ENCODE measurements around the gene AR. TPM values are rescaled to one million over a fixed set of nuclear protein-coding genes. Genes with fewer than 3 reads are reported as not detected.

AR gene
- polyA plus RNA-seq, 1 donor from 2014 or later, result 1.1 TPM

GRCh38 chrX:67503004-67503403, 40.8 kb upstream of the AR start:
- Histone ChIP-seq H3K9me3 (ENCODE audit: low read length) (no peaks in the 10 kb centered on the region), H2AFZ (ENCODE audit: low read depth, low read length) (no peak overlapping the region), H3K9ac (ENCODE audit: low read length) (no peak overlapping the region), H3K79me2 (replicated peaks; ENCODE audit: insufficient read depth, low read length) (no peaks in the 10 kb centered on the region), H3K9me2 (ENCODE audit: insufficient read depth, low read length) (no peaks in the 10 kb centered on the region), H3K36me3 (ENCODE audit: insufficient read depth, low read length) (no peaks in the 10 kb centered on the region), H3K4me3 (ENCODE audit: low read length) (no peak overlapping the region), H3K4me2 (ENCODE audit: low read length) (no peak overlapping the region), H3F3A (ENCODE audit: insufficient read depth, low read length, poor library complexity, severe bottlenecking) (no peaks in the 10 kb centered on the region), H3K27ac (ENCODE audit: low read length) (no peak overlapping the region), H4K20me1 (ENCODE audit: insufficient read depth) (no peaks in the 10 kb centered on the region), H3K27me3 (ENCODE audit: insufficient read depth, low read depth, low read length) (no peaks in the 10 kb centered on the region)
- TF ChIP-seq CTCF (IDR thresholded peaks at IDR 0.05; ENCODE audit: poor library complexity, severe bottlenecking) (no peak), POLR2AphosphoS5 (IDR thresholded peaks at IDR 0.05) (no peak), SMC3 (conservative IDR thresholded peaks at IDR 0.05; ENCODE audit: poor library complexity) (no peak), EZH2 (IDR thresholded peaks at IDR 0.05; ENCODE audit: borderline replicate concordance, insufficient read depth, low read length, poor library complexity, severe bottlenecking) (no peak), MXI1 (conservative IDR thresholded peaks at IDR 0.05; ENCODE audit: poor library complexity, severe bottlenecking) (no peak), TAF1 (IDR thresholded peaks at IDR 0.05; ENCODE audit: low read depth) (no peak), RAD21 (conservative IDR thresholded peaks at IDR 0.05) (no peak), EP300 (conservative IDR thresholded peaks at IDR 0.05; ENCODE audit: poor library complexity, severe bottlenecking) (no peak)
- TF ChIP-seq, protein P1, sequence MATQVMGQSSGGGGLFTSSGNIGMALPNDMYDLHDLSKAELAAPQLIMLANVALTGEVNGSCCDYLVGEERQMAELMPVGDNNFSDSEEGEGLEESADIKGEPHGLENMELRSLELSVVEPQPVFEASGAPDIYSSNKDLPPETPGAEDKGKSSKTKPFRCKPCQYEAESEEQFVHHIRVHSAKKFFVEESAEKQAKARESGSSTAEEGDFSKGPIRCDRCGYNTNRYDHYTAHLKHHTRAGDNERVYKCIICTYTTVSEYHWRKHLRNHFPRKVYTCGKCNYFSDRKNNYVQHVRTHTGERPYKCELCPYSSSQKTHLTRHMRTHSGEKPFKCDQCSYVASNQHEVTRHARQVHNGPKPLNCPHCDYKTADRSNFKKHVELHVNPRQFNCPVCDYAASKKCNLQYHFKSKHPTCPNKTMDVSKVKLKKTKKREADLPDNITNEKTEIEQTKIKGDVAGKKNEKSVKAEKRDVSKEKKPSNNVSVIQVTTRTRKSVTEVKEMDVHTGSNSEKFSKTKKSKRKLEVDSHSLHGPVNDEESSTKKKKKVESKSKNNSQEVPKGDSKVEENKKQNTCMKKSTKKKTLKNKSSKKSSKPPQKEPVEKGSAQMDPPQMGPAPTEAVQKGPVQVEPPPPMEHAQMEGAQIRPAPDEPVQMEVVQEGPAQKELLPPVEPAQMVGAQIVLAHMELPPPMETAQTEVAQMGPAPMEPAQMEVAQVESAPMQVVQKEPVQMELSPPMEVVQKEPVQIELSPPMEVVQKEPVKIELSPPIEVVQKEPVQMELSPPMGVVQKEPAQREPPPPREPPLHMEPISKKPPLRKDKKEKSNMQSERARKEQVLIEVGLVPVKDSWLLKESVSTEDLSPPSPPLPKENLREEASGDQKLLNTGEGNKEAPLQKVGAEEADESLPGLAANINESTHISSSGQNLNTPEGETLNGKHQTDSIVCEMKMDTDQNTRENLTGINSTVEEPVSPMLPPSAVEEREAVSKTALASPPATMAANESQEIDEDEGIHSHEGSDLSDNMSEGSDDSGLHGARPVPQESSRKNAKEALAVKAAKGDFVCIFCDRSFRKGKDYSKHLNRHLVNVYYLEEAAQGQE (IDR thresholded peaks at IDR 0.05; ENCODE audit: borderline replicate concordance), result no peak

- no peaks in the 10 kb centered on the region for H3K27me3 ChIP-seq (ENCODE audit: insufficient read depth, low read depth, low read length)
- H3K9me3 ChIP-seq (ENCODE audit: low read length), result no peaks in the 10 kb centered on the region
- no peaks in the 10 kb centered on the region for H4K20me1 ChIP-seq (ENCODE audit: insufficient read depth)
- H3K4me3 ChIP-seq (ENCODE audit: low read length), result no peak overlapping the region
- H3K27ac ChIP-seq (ENCODE audit: low read length), result no peak overlapping the region
- H3F3A ChIP-seq (ENCODE audit: insufficient read depth, low read length, poor library complexity, severe bottlenecking), result no peaks in the 10 kb centered on the region
- H3K36me3 ChIP-seq (ENCODE audit: insufficient read depth, low read length), result no peaks in the 10 kb centered on the region
- H3K9me2 ChIP-seq (ENCODE audit: insufficient read depth, low read length), result no peaks in the 10 kb centered on the region
- H3K4me2 ChIP-seq (ENCODE audit: low read length), result no peak overlapping the region
- H2AFZ ChIP-seq (ENCODE audit: low read depth, low read length), result no peak overlapping the region
- H3K79me2 ChIP-seq (replicated peaks; ENCODE audit: insufficient read depth, low read length), result no peaks in the 10 kb centered on the region
- TF ChIP-seq EP300 (conservative IDR thresholded peaks at IDR 0.05; ENCODE audit: poor library complexity, severe bottlenecking), result no peak
- no peak for TF ChIP-seq SMC3 (conservative IDR thresholded peaks at IDR 0.05; ENCODE audit: poor library complexity)
- TF ChIP-seq RAD21 (conservative IDR thresholded peaks at IDR 0.05), result no peak
- TF ChIP-seq TAF1 (IDR thresholded peaks at IDR 0.05; ENCODE audit: low read depth), result no peak
- H3K9ac ChIP-seq (ENCODE audit: low read length), result no peak overlapping the region
Observed at GRCh38 chrX:67503453-67503852, 40.4 kb upstream of the AR start.

DNA sequence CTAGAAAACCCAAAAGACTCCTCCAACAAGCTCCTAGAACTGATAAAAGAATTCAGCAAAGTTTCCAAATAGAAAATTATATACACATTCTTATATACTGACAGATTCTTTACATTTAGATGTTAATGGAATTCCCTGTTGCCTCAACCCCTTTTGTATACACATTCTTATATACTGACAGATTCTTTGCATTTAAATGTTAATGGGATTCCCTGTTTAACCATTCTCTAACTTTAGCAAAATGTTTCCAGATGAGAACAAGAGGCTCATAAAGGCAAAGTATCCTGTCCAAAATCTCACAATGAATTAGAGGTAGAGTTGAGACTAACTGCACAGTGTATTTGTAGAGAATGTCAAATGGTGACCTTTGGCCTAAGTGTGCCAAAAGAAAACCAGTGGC, 23.1 kb upstream of the AR start:
- TF ChIP-seq EP300 (conservative IDR thresholded peaks at IDR 0.05; ENCODE audit: poor library complexity, severe bottlenecking) (no peak), TAF1 (IDR thresholded peaks at IDR 0.05; ENCODE audit: low read depth) (no peak), SMC3 (conservative IDR thresholded peaks at IDR 0.05; ENCODE audit: poor library complexity) (no peak), MXI1 (conservative IDR thresholded peaks at IDR 0.05; ENCODE audit: poor library complexity, severe bottlenecking) (no peak), RAD21 (conservative IDR thresholded peaks at IDR 0.05) (no peak), POLR2AphosphoS5 (IDR thresholded peaks at IDR 0.05) (no peak), EZH2 (IDR thresholded peaks at IDR 0.05; ENCODE audit: borderline replicate concordance, insufficient read depth, low read length, poor library complexity, severe bottlenecking) (no peak), CTCF (IDR thresholded peaks at IDR 0.05; ENCODE audit: poor library complexity, severe bottlenecking) (no peak)
- TF ChIP-seq, protein P1 (IDR thresholded peaks at IDR 0.05; ENCODE audit: borderline replicate concordance), result no peak
- Histone ChIP-seq H3K79me2 (replicated peaks; ENCODE audit: insufficient read depth, low read length) (no peaks in the 10 kb centered on the region), H2AFZ (ENCODE audit: low read depth, low read length) (no peak overlapping the region), H3K9ac (ENCODE audit: low read length) (no peak overlapping the region), H3K4me3 (ENCODE audit: low read length) (no peak overlapping the region), H3K36me3 (ENCODE audit: insufficient read depth, low read length) (no peaks in the 10 kb centered on the region), H3K27me3 (ENCODE audit: insufficient read depth, low read depth, low read length) (no peaks in the 10 kb centered on the region), H4K20me1 (ENCODE audit: insufficient read depth) (no peaks in the 10 kb centered on the region), H3F3A (ENCODE audit: insufficient read depth, low read length, poor library complexity, severe bottlenecking) (no peaks in the 10 kb centered on the region), H3K4me2 (ENCODE audit: low read length) (no peak overlapping the region), H3K27ac (ENCODE audit: low read length) (no peak overlapping the region), H3K9me3 (ENCODE audit: low read length) (no peaks in the 10 kb centered on the region), H3K9me2 (ENCODE audit: insufficient read depth, low read length) (no peaks in the 10 kb centered on the region)

Measured in neural cell (in vitro differentiated cells).